Limb (tissue), 2 donors: ENCODE measurements around the gene PCYOX1L.

Experiments used
- DNase-seq, 2 donors: peaks; one replicate each; pipeline ENCODE4 v3.0.0-alpha.2; 2016; ENCODE audit errors: extremely low spot score in 2 of 2

PCYOX1L gene

DNA sequence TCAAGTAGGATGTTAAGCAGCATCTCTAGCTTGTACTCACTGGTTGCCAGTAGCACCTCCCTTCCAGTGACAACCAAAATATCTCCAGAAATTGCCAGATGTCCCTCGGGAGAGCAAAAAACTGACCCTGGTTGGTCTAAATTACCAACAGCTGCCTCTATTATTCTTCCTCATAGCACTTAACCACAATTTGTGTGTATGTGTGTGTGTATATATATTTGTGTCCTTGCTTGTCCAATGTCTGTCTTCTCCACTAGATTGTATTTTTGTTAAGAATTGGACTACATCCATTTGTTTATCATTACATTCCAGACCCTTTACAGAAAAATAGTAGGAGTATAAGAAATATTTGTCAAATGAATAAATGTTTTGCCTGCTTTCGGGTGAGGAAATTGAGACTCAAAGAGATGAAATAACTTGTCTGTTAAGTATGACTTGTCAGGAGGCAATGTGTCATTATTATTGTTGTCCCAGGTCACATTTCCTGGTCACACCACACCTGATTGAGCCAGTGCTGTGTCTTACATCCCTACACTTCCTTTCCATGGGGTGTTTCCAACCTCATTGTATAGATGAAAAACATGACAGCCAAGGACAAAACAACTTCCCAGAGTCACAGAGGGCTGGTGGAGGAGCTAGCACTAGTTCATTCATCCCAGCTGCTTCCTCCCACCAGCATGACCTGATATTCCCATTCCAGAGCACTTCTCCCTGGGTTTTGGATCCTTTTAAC, 24.0 kb upstream of the PCYOX1L start:
- DNase-seq = no peak

DNA sequence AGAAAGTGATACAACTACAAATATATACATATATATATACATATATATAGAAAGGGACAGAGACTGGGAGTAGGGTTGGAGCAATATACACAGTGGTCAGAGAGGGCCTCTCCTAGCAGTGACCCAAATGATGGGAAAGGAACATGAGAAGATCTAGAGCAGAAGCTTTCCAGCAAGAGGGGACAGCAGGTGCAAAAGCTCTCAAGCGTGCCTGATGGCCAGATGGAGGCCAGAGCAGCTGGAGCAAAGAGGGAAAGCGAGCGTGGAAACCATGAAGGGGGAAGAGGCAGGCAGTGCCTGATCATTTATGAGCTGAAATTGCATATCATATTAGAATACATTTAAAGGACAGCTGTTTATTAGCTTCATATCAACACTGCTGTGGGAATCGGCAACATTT, 20.1 kb upstream of the PCYOX1L start:
- peak; percentile 46 to 71 for DNase-seq

DNA sequence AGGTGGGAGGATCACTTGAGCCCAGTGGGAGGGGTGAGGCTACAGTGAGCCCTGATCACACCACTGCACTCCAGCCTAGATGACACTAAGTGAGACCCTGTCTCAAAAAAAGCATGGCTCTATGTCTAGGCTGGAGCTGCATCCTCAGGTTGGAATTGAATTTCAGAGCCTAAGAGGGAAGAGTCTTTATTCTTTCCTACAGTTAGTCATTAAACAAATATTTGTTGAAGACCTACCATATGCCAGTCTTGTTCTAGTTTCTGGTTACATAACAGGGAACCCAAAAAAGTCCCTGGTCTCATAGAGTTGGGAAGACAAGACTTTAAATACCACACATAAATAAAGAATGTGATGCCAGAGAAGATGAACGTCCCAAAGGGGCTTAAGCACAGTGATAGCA, 19.5 kb upstream of the PCYOX1L start:
- no peak for DNase-seq

DNA sequence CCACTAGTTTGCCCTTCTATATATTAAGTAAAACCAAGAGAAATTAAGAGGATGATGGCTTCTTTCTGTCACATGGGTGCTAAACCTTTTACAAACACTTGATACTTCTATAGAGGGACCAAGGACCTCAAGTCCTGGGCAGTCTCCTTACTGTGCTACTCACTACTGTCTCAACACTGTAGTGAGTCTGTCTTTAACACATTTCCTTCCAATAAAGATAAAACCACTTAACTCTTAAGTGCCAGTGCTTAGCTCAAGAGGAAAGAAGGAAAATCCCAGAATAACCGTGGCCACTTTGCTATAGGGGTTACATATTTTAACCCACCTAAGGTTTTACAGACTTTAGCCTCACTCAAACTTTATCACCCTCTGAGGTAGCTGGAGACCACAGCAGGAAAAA, 16.9 kb upstream of the PCYOX1L start:
- DNase-seq = no peak

DNA sequence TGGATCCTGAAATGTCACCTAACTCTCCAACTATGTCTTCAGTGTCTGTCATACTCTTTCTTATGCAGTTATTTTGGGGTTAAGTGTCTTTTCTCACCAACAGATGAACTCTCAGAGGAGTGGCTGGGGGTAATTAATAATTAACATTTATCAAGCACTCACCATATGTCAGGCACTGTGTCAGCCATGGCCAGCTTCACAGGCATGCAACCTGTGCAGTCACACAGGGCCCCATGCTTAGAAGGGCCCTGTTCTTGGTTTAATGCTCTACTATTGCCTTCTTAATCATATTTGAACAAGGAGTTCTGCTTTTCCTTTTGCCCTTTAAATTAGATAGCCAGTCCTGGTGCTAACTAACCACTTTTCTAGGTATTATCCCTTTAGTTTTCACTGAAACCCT, 16.0 kb upstream of the PCYOX1L start:
- no peak for DNase-seq

DNA sequence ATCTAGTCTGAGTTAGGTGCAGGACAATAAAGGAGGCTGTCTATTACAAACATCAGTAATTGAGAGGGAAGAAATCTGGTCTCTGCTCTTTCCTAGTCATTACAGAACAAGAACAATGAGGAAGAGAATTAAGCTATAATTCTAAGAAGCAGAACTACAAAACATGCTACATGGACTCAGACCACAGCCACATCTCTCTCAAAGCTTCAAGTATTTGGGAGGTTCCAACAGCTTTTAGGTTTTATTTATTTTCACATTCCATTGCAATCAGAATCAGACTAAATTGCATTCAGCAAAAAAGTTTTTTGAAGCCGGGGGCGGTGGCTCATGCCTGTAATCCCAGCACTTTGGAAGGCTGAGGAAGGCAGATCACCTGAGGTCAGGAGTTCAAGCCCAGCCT, 13.7 kb upstream of the PCYOX1L start:
- no peak for DNase-seq

DNA sequence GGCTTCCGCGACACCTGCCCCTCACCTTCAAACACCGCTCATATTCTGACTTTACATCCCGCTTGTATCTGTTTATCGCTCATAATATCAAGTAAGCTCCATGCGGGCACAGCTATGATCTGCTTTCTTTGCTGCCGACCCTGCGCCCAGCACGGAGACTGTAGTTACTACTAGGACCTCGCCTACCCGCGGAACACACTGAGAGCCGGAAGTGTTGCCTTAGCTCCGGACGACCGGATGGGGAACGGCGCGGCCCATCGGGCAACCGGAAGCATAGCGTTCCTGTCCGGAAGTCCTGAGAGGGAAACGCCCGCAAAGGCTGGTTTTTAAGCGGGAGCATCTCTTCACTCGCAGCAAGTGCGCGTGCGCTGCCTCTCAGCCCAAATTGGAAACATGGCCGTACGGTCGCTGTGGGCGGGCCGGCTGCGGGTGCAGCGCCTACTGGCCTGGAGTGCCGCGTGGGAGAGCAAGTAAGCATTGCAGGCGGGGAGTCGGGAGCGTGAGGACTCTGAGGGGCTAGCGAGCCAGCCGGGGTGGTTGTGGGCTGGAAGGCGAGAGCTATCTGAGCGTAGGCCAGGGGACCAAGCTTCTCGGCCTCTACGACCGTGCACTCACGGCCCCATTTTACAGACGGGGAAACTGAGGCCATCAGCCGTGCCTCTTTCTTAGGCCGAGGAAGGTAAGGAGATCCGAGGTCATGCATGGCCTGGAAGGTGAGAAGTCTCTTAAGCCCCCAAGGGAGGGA, 12.5 kb upstream of the PCYOX1L start, which contains the start of gene GRPEL2:
Gene GRPEL2 (plus strand): TSS at position 353 of the 745 bp plus-strand sequence. CDS start 41 bp downstream, at position 394.
- DNase-seq = peak; percentile 94 to 97

DNA sequence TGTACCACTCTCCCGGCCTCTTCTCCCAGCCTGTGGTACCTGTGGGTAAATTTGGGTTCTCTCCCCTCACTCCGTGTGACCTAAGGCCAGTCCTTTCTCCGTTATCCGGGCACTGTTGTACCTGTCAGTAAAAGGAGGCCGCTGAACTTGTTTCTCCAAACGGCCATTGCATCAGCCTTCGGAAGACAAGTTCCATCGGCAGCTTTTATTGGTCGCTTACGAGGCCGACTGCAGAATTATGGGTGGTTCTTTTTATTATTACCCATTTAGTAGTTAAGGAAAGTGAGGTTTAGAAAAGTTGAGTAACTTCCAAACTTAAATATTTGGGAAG, 12.0 kb upstream of the PCYOX1L start:
- DNase-seq = no peak

DNA sequence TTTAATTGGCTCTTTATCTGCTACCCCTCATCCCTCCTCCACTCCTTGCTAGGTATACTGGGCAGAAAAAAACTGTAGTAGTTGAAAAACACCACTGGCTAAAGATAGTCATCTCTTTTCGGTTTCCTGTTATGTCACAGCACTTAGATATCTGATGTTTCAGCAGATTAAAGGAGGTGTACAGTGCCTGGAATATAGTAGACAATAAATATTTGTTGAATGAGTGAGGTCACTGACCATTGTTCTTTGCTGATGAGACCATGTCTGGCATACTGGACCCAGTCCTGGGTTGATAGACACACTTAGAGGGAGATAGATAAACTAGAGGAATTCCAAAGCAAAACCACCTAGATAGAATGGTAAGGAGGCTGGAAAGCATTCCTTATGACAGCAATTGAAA, 9.3 kb upstream of the PCYOX1L start:
- DNase-seq = no peak

DNA sequence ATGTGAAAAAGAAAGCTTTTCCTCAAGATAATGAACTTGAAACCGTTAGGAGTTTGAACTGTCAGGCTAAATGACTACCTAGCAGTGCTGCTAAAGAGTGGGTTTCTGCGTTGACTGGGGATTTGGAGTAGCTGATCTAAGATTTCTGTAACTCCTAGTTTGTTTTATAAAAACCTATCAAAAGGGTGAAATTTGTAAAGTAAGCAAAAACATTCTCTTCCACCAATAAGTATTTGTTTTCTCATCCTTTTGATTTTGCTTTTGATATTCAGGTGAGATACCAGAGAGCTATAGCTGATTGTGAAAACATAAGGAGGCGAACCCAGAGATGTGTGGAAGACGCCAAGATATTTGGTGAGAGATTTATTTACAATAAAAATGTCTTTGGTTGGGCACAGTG, 8.5 kb upstream of the PCYOX1L start:
- DNase-seq = no peak

DNA sequence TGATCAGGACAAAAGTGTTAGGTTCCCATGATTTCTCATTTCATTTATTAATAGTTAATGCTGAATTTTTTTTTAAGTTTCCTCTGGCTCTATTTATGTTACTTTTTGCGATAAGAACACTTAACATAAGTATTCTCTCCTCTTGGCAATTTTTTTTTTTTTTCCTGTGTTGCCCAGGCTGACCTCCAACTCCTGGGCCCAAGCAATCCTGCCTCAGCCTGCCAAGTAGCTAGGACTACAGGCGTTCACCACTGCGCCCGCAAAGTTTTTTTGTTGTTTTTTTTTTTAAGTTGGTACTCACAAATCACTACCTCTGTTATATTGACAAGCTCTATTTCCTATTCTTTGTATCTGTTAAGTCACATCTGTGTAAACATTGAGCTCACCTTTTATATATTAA, 5.7 kb upstream of the PCYOX1L start:
- no peak for DNase-seq

DNA sequence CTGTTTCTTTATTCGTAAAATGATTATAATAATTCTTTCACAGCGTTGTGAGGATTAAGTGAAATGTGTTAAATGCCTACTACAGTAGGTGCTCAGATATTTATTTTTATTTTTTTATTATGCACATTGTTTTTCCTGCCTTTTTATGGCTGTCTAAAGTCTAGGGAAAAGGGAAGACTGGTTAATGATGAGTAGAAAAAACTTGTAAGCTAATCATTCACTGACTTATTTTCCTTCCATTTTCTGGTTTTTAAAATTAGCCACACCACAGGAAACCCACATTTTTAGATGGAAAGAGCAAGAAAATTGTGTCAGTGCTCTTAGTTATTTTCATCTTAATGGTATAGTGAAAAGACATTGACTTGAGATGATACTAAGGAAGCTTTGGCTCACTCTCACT, 3.9 kb upstream of the PCYOX1L start:
- DNase-seq = no peak

DNA sequence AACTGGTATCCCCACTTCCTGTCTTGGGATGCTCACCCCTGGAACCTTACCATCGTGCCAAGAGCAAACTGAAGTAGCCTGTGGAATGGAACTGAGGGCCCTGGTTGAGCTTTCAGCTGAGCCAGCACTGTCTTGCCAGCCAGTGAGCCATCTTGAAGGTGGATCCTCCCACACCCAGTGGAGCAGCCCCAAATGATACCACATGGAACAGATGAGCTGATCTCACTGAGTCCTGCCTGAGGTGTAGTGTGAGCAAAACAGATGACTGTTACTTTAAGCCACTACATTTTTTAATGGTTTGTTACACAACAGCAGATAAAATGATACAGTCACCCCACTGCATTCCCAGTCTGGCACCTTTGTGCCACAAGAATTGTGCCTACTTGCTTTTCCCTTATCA, 2.2 kb upstream of the PCYOX1L start:
- no peak for DNase-seq

DNA sequence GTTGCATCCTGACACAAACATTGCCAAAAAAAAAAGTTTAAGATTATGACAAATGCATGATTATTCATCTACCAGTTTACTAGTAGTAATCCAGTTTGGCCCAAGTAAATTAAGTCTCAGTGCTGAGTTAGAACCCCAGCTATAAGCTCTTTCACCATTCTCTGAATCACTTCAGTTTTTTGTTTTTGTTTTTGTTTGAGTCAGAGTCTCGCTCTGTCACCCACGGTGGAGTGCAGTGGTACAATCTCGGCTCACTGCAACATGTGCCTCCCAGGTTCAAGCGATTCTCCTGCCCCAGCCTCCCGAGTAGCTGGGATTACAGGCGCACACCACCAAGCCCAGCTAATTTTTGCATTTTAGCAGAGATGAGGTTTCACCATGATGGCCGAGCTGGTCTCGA, 1.5 kb upstream of the PCYOX1L start:
- no peak for DNase-seq

DNA sequence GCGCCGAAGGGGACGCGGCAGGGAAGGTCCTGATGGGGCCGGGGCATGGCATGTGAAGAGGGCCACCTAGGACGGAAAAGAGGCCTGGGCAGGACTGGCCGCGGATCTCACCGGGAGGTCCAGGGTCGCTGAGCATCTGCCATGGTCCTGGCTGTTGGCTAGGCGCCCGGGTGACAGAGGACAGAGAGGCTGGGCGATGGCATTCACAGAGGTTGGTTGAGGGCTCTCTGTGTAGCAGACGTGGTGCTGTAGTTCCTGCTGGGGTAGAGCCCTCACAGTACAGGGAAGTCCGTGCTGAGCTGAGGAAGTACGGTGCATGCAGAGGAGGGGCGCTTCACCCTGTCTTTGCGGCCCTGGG, 427 bp downstream of the PCYOX1L start:
- DNase-seq = no peak

DNA sequence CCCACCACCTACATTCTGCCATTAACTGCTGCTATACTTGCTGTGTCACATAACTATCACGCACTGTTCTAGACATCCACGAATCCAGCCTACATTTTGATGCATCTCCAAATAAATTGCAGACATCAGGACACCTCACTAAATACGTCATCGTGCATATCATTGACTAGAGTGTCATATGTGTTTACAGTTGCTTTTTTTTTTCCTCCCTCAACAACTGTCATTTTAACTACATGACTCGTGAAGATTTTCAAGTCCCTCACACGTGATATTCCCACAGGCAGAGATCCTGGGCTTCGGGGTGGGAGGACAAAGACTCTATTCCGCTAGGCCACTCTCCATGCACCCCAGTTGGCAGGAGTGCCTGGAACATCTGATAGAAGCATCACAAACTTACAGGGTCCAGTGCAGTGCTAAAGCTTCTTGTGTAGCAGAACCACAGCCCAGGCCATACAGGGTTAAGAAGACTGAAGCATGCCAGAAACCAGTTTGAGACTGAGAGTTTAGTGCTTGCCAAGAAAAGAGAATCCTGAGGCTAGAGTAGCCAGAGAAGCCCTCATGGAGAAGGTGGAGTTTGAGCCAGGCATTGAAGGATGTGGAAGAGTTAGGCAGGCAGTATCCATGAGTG, 1.1 kb downstream of the PCYOX1L start:
- no peak for DNase-seq

DNA sequence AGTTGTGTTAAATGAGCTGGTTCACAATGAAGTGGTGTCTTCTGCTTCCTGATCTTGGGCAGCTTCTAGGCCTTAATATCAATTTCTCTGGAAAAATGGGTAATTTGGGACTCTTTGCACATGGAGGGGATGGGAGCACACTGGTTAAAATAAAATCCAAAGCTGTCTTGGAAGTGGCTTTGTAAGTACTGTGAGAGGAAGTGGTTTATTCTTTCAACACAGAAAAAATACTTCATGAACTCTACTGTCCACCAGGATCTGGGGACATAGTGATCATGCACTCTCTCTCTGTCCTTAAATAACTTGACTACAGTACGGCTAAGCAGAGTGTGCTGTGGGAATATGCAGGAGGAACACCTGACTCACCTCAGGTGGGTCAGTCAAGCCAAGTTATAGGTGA, 2.4 kb downstream of the PCYOX1L start:
- DNase-seq = no peak

DNA sequence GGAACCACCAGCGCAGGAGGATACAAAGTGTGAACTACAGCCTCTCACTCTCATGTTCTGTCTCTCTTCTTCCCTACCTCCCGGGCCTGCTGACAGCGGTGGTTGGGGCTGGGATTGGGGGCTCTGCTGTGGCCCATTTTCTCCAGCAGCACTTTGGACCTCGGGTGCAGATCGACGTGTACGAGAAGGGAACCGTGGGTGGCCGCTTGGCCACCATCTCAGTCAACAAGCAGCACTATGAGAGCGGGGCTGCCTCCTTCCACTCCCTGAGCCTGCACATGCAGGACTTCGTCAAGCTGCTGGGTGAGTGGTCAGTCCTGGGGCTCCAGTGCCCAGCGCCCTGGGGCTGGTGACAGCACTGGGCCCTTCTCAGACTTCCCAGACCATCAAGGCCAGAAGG, 4.7 kb downstream of the PCYOX1L start:
- no peak for DNase-seq

DNA sequence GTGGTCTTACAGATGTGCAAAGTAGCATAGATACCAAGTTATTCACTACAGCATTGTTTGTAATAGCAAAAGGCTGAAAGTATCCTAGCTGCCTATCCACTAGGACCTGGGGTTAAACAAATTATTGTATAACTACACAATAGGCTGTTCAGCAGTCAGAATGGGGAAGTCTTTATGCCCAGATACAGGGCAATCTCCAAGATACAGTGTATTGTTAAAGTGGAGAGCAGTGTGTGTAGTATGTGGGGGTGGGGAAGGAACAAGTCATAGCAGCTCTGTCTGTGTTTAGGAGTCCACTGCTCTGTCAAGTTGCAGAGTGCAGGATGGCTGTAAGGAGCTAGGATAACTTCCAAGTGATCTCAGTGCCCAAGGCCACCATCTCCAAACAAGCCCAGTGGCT, 5.5 kb downstream of the PCYOX1L start:
- DNase-seq = no peak

DNA sequence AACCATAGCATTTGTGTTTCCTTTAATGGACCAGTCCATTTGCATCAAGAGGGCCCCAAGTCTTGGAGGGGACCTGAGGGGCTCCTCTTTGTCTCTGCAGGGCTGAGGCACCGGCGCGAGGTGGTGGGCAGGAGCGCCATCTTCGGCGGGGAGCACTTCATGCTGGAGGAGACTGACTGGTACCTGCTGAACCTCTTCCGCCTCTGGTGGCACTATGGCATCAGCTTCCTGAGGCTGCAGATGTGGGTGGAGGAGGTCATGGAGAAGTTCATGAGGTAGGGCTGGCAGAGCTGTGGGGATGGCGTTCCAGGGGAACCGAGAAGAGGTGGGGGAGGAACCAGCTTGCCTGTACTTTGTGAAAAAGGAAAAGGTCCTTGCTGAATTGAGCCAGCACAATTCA, 6.1 kb downstream of the PCYOX1L start:
- no peak for DNase-seq

DNA sequence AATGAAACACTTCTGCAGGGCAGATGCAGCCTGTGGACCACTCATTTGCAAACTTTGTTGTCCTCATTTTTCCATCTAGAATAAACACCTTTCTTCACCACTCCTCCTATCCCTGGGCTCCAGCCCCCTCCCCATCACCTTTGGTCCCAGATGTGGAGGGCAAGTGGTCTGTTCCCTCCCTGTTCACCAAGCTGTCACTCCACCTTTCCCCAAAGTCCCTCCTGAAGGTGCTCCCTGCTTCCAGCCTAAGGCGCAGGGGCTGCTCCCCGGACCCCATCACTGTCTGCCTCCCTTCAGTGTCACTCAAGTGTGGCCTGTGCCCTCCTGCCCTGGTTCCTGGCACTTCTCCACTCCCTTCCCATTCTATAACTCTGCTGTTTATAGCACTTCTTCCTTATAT, 6.9 kb downstream of the PCYOX1L start:
- DNase-seq = no peak

DNA sequence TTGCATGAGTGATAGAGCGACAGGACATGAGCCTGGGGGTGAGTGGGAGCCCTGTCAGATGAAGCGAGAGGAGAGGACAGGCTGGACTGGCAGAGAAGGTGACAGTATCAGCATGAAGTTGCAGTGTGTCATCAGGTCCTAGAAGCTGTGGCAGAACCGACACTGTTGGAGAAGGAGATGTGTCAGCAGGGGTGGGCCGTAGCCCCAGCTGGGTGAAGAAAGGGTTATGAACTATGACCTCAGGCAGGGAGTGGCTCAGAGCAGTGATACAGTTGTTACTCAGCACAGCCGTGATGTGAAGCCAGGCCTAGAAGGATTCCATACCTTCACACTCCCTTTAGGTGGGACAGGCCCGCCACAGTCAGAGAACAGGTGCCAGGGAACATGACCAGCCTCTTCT, 7.6 kb downstream of the PCYOX1L start:
- DNase-seq = no peak

DNA sequence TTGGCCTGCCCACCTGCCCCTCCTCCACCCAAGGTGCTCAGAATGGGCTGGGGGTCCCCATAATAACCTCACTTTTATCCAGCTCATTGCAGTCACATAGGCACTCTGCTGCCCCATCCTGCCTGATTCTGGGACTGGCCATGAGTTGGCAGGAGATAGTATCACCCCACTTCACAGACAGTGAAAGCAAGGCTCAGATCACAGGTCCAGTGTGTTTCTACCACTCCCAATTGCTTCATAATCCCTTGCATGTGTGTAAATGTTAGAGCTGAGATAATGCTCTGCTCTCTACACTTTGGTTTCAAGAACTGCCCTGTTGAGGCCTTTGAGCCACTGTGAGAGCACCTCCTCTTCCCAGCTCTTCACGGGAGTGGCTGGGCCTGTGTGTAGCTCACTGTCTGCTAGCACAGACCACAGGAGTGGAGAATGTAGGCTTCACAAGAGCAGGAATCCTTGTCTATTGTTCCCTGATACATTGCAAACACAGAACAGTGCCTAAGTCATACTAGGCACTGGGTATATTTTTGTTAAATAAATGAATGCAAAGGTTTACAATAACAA, 8.4 kb downstream of the PCYOX1L start:
- no peak for DNase-seq
